HepG2 (cell line): ENCODE results near the gene TOX4. TPM values are rescaled to one million over a fixed set of nuclear protein-coding genes. Genes with fewer than 3 reads are reported as not detected.

ENCODE experiments used
- CHCHD3 ChIP-seq: sonication (generic); formaldehyde crosslinking; IDR thresholded peaks from 2 replicates; pipeline ENCODE4 v1.8.0; 2022; ENCODE audit warnings: mild to moderate bottlenecking, missing genetic modification reagents, moderate library complexity
- ERF ChIP-seq: IDR thresholded peaks from 2 replicates; pipeline ENCODE4 v1.6.1; 2018; ENCODE audit warnings: missing biosample characterization, missing genetic modification reagents
- GATAD1 ChIP-seq: IDR thresholded peaks from 2 replicates; pipeline ENCODE4 v1.6.1; 2016; ENCODE audit warnings: missing genetic modification reagents, missing compliant biosample characterization
- HIVEP1 ChIP-seq: sonication (generic); formaldehyde crosslinking; IDR thresholded peaks from 2 replicates; pipeline ENCODE4 v1.4.0; 2020; ENCODE audit warnings: mild to moderate bottlenecking, missing genetic modification reagents
- PITX1 ChIP-seq: sonication (generic); formaldehyde crosslinking; IDR thresholded peaks from 2 replicates; pipeline ENCODE4 v1.5.1; 2020; ENCODE audit warnings: mild to moderate bottlenecking, missing genetic modification reagents
- RFXANK ChIP-seq: IDR thresholded peaks from 2 replicates; pipeline ENCODE4 v1.6.1; 2016
- SP2 ChIP-seq: sonication (generic); formaldehyde crosslinking; IDR thresholded peaks from 2 replicates; pipeline ENCODE4 v1.5.1; 2020; ENCODE audit warnings: mild to moderate bottlenecking, missing genetic modification reagents
- ZNF24 ChIP-seq: fragments of 450-650 bp; IDR thresholded peaks from 2 replicates; pipeline ENCODE4 v1.6.1; 2017; ENCODE audit warnings: antibody characterized with exemption, mild to moderate bottlenecking
- ZNF317 ChIP-seq: sonication (generic); formaldehyde crosslinking; IDR thresholded peaks from 2 replicates; pipeline ENCODE4 v1.5.0; 2020; ENCODE audit warnings: mild to moderate bottlenecking, missing genetic modification reagents
- ZNF781 ChIP-seq: sonication (generic); formaldehyde crosslinking; IDR thresholded peaks from 2 replicates; pipeline ENCODE4 v1.5.1; 2020; ENCODE audit warnings: borderline replicate concordance, mild to moderate bottlenecking, missing genetic modification reagents; ENCODE audit errors: not compliant biosample characterization
- ZSCAN9 ChIP-seq: IDR thresholded peaks from 2 replicates; pipeline ENCODE4 v1.6.1; 2016; ENCODE audit warnings: borderline replicate concordance
- polyA plus RNA-seq, 8 experiments: library from polyadenylated mRNA; depleted of rRNA in 3 of 8; stranded (reverse) in 7 of 8; unstranded in 1 of 8; fragments of >200 nt; fragmentation: Illumina TruSeq in 4 of 8; extraction: Trizol in 4 of 8; gene quantifications; 2 replicates each; pipeline versions ENCODE4 v1.2.1 to v1.2.3, GENCODE V29; 2011 to 2016; ENCODE audit warnings: low read depth in 4 of 8, missing spikeins in 1 of 8, mixed read lengths in 1 of 8; ENCODE audit not compliant: insufficient read depth in 1 of 8
- total RNA-seq, 5 experiments: library from RNA; depleted of rRNA; stranded (reverse); fragments of >200 nt; fragmentation: Illumina TruSeq; extraction: Trizol; gene quantifications; 2 replicates each; pipeline ENCODE4 v1.2.3, GENCODE V29; 2016; ENCODE audit warnings: low read depth in 1 of 5
- TF ChIP-seq, protein P1 (sequence below): sonication (generic); formaldehyde crosslinking; IDR thresholded peaks from 2 replicates; pipeline ENCODE4 v1.8.0; 2022; ENCODE audit warnings: low read depth, missing genetic modification reagents
- TF ChIP-seq, protein P2 (sequence below): sonication (generic); formaldehyde crosslinking; IDR thresholded peaks from 2 replicates; pipeline ENCODE4 v1.5.1; 2020; ENCODE audit warnings: missing genetic modification reagents, mild to moderate bottlenecking, borderline replicate concordance
- TF ChIP-seq, protein P3 (sequence below): sonication (generic); formaldehyde crosslinking; IDR thresholded peaks from 2 replicates; pipeline ENCODE4 v1.4.0; 2020; ENCODE audit warnings: missing genetic modification reagents
- TF ChIP-seq, protein P4 (sequence below): sonication (generic); formaldehyde crosslinking; IDR thresholded peaks from 2 replicates; pipeline ENCODE4 v1.5.0; 2020; ENCODE audit warnings: mild to moderate bottlenecking, missing genetic modification reagents, borderline replicate concordance
- TF ChIP-seq, protein P5 (sequence below): sonication (generic); formaldehyde crosslinking; IDR thresholded peaks from 2 replicates; pipeline ENCODE4 v1.4.0; 2020; ENCODE audit warnings: missing genetic modification reagents

The TOX4 gene
- total and polyA plus RNA-seq, 2 of the 13 experiments (the other 11 are each of a cell fraction or from before 2014, with no cell fraction given) = 71.8 to 163 TPM

DNA sequence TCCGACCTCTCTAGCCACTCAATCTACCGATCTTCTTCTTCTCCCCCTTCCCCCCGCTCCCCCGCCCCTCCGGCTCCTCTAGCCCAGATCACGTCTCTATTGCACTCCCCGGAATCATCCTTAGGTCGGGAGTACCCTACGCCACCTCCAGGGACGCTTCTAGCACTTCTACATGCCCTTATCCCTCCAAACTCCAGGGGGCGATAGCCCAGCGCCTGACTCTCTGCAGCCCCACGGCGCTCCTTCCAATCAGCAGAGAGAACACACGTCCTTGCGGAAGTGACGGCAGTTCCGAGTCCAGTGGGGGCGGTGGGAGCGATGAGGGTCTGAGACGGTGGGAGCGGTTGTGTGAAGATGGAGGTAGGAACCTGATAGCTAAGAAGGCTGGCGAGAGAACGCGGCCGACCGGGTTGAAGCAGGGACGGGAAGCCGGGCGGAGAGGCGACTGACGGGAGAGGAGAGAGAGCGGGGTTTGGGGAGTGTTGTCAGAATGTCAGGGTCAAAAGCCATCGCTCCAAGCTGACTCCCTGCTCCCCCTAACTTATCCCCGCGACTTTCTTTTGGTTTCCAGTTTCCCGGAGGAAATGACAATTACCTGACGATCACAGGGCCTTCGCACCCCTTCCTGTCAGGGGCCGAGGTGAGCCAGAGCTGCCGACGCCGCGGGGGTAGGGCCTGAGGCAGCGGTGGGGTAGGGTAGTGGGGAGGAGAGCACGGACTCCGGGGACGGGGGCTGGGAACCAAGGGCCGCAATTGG, at the start of gene TOX4, which contains the start of gene RAB2B (continued):
- TF ChIP-seq, protein P1, sequence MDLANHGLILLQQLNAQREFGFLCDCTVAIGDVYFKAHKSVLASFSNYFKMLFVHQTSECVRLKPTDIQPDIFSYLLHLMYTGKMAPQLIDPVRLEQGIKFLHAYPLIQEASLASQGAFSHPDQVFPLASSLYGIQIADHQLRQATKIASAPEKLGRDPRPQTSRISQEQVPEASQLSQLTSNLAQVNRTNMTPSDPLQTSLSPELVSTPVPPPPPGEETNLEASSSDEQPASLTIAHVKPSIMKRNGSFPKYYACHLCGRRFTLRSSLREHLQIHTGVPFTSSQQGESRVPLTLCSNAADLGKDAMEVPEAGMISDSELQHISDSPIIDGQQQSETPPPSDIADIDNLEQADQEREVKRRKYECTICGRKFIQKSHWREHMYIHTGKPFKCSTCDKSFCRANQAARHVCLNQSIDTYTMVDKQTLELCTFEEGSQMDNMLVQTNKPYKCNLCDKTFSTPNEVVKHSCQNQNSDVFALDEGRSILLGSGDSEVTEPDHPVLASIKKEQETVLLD (CRISPR knock-in tag) = peak; percentile 83
- TF ChIP-seq, protein P2, sequence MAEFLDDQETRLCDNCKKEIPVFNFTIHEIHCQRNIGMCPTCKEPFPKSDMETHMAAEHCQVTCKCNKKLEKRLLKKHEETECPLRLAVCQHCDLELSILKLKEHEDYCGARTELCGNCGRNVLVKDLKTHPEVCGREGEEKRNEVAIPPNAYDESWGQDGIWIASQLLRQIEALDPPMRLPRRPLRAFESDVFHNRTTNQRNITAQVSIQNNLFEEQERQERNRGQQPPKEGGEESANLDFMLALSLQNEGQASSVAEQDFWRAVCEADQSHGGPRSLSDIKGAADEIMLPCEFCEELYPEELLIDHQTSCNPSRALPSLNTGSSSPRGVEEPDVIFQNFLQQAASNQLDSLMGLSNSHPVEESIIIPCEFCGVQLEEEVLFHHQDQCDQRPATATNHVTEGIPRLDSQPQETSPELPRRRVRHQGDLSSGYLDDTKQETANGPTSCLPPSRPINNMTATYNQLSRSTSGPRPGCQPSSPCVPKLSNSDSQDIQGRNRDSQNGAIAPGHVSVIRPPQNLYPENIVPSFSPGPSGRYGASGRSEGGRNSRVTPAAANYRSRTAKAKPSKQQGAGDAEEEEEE = 0 out of 2 replicates have a peak, but pooled peaks have one; percentile 27
- TF ChIP-seq ZNF781 (CRISPR knock-in tag) = no peak
- TF ChIP-seq ZSCAN9 = peak; percentile 92
- TF ChIP-seq HIVEP1 (CRISPR knock-in tag) = peak; percentile 87
- peak; percentile 99 for TF ChIP-seq GATAD1 (CRISPR knock-in tag)
- 0 out of 2 replicates have a peak, but pooled peaks have one; percentile 55 for TF ChIP-seq ZNF24
- peak; percentile 82 for TF ChIP-seq SP2 (CRISPR knock-in tag)
- TF ChIP-seq ERF (CRISPR knock-in tag) = peak; percentile 94
- no peak for TF ChIP-seq RFXANK (CRISPR knock-in tag)
- peak; percentile 77 for TF ChIP-seq PITX1
- TF ChIP-seq CHCHD3 (CRISPR knock-in tag) = peak; percentile 73; the same call in 1 of the 2 replicates
- TF ChIP-seq, protein P3, sequence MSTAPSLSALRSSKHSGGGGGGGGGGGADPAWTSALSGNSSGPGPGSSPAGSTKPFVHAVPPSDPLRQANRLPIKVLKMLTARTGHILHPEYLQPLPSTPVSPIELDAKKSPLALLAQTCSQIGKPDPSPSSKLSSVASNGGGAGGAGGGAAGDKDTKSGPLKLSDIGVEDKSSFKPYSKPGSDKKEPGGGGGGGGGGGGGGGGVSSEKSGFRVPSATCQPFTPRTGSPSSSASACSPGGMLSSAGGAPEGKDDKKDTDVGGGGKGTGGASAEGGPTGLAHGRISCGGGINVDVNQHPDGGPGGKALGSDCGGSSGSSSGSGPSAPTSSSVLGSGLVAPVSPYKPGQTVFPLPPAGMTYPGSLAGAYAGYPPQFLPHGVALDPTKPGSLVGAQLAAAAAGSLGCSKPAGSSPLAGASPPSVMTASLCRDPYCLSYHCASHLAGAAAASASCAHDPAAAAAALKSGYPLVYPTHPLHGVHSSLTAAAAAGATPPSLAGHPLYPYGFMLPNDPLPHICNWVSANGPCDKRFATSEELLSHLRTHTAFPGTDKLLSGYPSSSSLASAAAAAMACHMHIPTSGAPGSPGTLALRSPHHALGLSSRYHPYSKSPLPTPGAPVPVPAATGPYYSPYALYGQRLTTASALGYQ (CRISPR knock-in tag) = peak; percentile 76
- peak; percentile 95 for TF ChIP-seq ZNF317 (CRISPR knock-in tag)
- TF ChIP-seq, protein P4, sequence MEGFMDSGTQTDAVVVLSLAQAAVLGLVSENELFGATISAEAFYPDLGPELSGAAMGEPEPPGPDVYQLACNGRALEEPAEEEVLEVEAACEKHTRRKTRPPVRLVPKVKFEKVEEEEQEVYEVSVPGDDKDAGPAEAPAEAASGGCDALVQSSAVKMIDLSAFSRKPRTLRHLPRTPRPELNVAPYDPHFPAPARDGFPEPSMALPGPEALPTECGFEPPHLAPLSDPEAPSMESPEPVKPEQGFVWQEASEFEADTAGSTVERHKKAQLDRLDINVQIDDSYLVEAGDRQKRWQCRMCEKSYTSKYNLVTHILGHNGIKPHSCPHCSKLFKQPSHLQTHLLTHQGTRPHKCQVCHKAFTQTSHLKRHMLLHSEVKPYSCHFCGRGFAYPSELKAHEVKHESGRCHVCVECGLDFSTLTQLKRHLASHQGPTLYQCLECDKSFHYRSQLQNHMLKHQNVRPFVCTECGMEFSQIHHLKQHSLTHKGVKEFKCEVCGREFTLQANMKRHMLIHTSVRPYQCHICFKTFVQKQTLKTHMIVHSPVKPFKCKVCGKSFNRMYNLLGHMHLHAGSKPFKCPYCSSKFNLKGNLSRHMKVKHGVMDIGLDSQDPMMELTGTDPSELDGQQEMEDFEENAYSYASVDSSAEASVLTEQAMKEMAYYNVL = peak; percentile 67; the same call in 1 of the 2 replicates
- TF ChIP-seq, protein P5, sequence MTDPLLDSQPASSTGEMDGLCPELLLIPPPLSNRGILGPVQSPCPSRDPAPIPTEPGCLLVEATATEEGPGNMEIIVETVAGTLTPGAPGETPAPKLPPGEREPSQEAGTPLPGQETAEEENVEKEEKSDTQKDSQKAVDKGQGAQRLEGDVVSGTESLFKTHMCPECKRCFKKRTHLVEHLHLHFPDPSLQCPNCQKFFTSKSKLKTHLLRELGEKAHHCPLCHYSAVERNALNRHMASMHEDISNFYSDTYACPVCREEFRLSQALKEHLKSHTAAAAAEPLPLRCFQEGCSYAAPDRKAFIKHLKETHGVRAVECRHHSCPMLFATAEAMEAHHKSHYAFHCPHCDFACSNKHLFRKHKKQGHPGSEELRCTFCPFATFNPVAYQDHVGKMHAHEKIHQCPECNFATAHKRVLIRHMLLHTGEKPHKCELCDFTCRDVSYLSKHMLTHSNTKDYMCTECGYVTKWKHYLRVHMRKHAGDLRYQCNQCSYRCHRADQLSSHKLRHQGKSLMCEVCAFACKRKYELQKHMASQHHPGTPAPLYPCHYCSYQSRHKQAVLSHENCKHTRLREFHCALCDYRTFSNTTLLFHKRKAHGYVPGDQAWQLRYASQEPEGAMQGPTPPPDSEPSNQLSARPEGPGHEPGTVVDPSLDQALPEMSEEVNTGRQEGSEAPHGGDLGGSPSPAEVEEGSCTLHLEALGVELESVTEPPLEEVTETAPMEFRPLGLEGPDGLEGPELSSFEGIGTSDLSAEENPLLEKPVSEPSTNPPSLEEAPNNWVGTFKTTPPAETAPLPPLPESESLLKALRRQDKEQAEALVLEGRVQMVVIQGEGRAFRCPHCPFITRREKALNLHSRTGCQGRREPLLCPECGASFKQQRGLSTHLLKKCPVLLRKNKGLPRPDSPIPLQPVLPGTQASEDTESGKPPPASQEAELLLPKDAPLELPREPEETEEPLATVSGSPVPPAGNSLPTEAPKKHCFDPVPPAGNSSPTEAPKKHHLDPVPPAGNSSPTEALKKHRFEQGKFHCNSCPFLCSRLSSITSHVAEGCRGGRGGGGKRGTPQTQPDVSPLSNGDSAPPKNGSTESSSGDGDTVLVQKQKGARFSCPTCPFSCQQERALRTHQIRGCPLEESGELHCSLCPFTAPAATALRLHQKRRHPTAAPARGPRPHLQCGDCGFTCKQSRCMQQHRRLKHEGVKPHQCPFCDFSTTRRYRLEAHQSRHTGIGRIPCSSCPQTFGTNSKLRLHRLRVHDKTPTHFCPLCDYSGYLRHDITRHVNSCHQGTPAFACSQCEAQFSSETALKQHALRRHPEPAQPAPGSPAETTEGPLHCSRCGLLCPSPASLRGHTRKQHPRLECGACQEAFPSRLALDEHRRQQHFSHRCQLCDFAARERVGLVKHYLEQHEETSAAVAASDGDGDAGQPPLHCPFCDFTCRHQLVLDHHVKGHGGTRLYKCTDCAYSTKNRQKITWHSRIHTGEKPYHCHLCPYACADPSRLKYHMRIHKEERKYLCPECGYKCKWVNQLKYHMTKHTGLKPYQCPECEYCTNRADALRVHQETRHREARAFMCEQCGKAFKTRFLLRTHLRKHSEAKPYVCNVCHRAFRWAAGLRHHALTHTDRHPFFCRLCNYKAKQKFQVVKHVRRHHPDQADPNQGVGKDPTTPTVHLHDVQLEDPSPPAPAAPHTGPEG = peak; percentile 60; the same call in 1 of the 2 replicates
